Endodermal cell (in vitro differentiated cells): ENCODE measurements around the gene MINDY4. TPM values are rescaled to one million over a fixed set of nuclear protein-coding genes. Genes with fewer than 3 reads are reported as not detected.

Experiments used
- DNase-seq: peaks from one replicate; pipeline ENCODE4 v3.0.0-alpha.2; 2017
- H3K27ac ChIP-seq: 2 replicates; pipeline ENCODE4 v1.5.1; 2013; ENCODE audit warnings: mild to moderate bottlenecking, low read depth, low read length, moderate library complexity
- H3K27me3 ChIP-seq: 2 replicates; pipeline ENCODE4 v1.6.1; 2013; ENCODE audit warnings: mild to moderate bottlenecking, low read length, moderate library complexity; ENCODE audit not compliant: insufficient read depth, control insufficient read depth, poor library complexity, severe bottlenecking
- H3K36me3 ChIP-seq: 2 replicates; pipeline ENCODE4 v1.7.0; 2013; ENCODE audit warnings: mild to moderate bottlenecking, low read length, moderate library complexity; ENCODE audit not compliant: control insufficient read depth, insufficient read depth
- H3K4me1 ChIP-seq: one replicate; pipeline ENCODE4 v1.7.0; 2013; ENCODE audit warnings: low read length; ENCODE audit not compliant: control insufficient read depth, insufficient read depth
- H3K4me3 ChIP-seq: 2 replicates; pipeline ENCODE4 v1.5.1; 2013; ENCODE audit warnings: mild to moderate bottlenecking, low read length, moderate library complexity
- H3K9ac ChIP-seq: 2 replicates; pipeline ENCODE4 v1.6.1; 2013; ENCODE audit warnings: mild to moderate bottlenecking, low read length, moderate library complexity; ENCODE audit not compliant: poor library complexity, severe bottlenecking; ENCODE audit errors: extremely low read depth
- H3K9me3 ChIP-seq: 2 replicates; pipeline ENCODE4 v1.6.1; 2013; ENCODE audit warnings: mild to moderate bottlenecking, low read length, moderate library complexity; ENCODE audit not compliant: control insufficient read depth
- H3K27ac Mint-ChIP-seq: 2 replicates; pipeline ENCODE4 v1.8.0; 2020; ENCODE audit warnings: mixed read lengths
- H3K27me3 Mint-ChIP-seq: 2 replicates; pipeline ENCODE4 v1.8.0; 2021; ENCODE audit warnings: mild to moderate bottlenecking, mixed read lengths; ENCODE audit not compliant: insufficient read depth
- H3K36me3 Mint-ChIP-seq: 2 replicates; pipeline ENCODE4 v1.8.0; 2020; ENCODE audit warnings: low read depth, mixed read lengths
- H3K4me1 Mint-ChIP-seq: 2 replicates; pipeline ENCODE4 v1.8.0; 2020; ENCODE audit warnings: mixed read lengths
- H3K4me3 Mint-ChIP-seq: 2 replicates; pipeline ENCODE4 v1.8.0; 2020; ENCODE audit warnings: mild to moderate bottlenecking, moderate library complexity, mixed read lengths
- H3K9me3 Mint-ChIP-seq: 2 replicates; pipeline ENCODE4 v1.8.0; 2020; ENCODE audit warnings: mild to moderate bottlenecking, mixed read lengths
- WGBS, 2 experiments: methylation state at CpG; one replicate each; pipeline versions ENCODE4 v1.1.5 to v1.1.7; 2013; ENCODE audit warnings: missing lambda C conversion rate in 2 of 2, mixed read lengths in 1 of 2; ENCODE audit not compliant: insufficient coverage in 1 of 2, insufficient read length in 1 of 2; 5-methylcytosine and 5-hydroxymethylcytosine counted together
- total RNA-seq, 2 donors: library from RNA; stranded (reverse); fragmentation: NEBNext Ultra II Directional in 1 of 2; extraction: Animal tissue kit (Norgen Biotek cat#: 25700) in 1 of 2; gene quantifications; 2 replicates in 1 of 2; 3 replicates in 1 of 2; pipeline ENCODE4 v1.2.1, GENCODE V29; 2021
- TF ChIP-seq, protein P1 (sequence below): fragments of 200-600 bp; sonication (generic); conservative IDR thresholded peaks from 2 replicates; pipeline ENCODE4 v1.5.0; 2021; ENCODE audit warnings: antibody characterized with exemption, mild to moderate bottlenecking

Gene MINDY4
- total RNA-seq, 2 donors from 2014 or later: 7.2 to 8.1 TPM

DNA sequence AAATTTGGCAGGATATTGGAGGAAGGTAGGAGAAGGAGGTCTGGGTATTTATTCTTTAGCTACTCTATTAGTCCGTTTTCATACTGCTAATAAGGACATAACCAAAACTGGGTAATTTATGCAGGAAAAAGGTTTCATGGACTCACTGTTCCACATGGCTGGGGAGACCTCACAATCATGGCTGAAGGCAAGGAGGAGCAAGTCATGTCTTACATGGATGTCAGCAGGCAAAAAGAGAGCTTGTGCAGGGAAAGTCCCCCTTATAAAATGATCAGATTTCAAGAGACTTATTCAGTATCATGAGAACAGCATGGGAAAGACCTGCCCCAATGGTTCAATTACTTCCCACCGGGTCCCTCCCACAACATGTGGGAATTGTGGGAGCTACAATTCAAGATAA is 21.2 kb upstream of the MINDY4 start:
- H3K4me3 Mint-ChIP-seq: no peak overlapping the region
- peaks cover 5% of the 10 kb centered on the region for H3K9me3 Mint-ChIP-seq
- H3K4me1 Mint-ChIP-seq: peaks cover 7% of the 10 kb centered on the region
- Histone ChIP-seq H3K4me1 (peaks cover 5% of the 10 kb centered on the region), H3K4me3 (peak overlapping the region; percentile 35), H3K27me3 (no peaks in the 10 kb centered on the region), H3K36me3 (no peaks in the 10 kb centered on the region), H3K27ac (no peak overlapping the region), H3K9me3 (peaks cover 10% of the 10 kb centered on the region), H3K9ac (no peak overlapping the region)
- peaks cover 2% of the 10 kb centered on the region for H3K27me3 Mint-ChIP-seq
- TF ChIP-seq, protein P1, sequence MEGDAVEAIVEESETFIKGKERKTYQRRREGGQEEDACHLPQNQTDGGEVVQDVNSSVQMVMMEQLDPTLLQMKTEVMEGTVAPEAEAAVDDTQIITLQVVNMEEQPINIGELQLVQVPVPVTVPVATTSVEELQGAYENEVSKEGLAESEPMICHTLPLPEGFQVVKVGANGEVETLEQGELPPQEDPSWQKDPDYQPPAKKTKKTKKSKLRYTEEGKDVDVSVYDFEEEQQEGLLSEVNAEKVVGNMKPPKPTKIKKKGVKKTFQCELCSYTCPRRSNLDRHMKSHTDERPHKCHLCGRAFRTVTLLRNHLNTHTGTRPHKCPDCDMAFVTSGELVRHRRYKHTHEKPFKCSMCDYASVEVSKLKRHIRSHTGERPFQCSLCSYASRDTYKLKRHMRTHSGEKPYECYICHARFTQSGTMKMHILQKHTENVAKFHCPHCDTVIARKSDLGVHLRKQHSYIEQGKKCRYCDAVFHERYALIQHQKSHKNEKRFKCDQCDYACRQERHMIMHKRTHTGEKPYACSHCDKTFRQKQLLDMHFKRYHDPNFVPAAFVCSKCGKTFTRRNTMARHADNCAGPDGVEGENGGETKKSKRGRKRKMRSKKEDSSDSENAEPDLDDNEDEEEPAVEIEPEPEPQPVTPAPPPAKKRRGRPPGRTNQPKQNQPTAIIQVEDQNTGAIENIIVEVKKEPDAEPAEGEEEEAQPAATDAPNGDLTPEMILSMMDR: no peak
- 93 to 98% methylated on average over 2 of the region's 2 CpGs for WGBS, 2 experiments
- peaks cover 4% of the 10 kb centered on the region for H3K36me3 Mint-ChIP-seq
- DNase-seq: no peak
- no peak overlapping the region for H3K27ac Mint-ChIP-seq

DNA sequence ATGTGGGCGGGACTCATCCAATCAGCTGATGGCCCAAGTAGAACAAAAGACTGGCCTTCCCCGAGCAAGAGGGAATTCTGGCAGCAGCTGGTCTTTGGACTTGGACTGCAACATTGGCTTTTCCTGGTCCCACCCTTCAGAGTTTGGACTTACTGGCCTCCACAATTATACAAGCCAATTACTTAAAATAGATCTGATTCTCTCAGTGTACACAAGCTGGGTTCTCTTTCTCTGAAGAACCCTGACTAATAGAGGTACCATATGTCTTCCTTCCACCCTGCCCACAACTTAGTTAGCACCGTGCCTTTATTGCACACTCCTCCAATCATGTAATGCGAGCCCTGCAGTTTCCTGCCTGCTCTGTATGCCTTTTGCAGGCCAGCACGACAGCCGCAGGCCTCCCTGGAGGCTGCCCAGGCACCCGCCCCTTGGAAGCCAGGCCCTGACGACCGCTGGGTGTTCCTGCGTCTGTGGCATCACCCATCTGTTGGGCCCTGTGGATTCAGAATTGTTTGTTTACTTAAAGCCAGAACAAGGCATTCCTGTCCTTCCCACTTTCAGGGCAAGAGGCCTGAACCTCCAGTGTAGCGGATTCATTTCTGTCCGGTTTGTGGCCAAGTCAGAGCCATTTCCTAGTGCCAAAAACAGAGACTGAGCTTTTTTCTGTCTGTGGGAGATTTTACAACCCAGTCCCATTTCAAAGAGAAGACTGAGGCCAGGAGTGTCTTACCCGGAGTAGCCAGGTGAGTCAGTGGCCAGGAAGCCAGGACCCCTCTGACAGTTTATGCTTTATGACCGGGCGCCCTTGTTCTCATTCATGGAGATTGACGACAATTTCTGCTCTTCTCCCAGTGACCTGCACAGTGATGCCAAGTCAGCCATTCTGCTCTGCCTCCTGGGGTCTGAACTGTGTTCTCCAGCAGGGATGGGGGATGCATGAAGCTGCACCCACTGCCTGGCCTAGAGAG is 20.2 kb upstream of the MINDY4 start:
- DNase-seq: peak; percentile 38
- H3K4me3 ChIP-seq: peak overlapping the region; percentile 35
- no peak overlapping the region for H3K27ac ChIP-seq
- 79 to 91% methylated on average over 16 of the region's 16 CpGs for WGBS, 2 experiments
- TF ChIP-seq, protein P1: no peak
- peaks cover 10% of the 10 kb centered on the region for H3K9me3 ChIP-seq
- peaks cover 5% of the 10 kb centered on the region for H3K9me3 Mint-ChIP-seq
- no peak overlapping the region for H3K4me3 Mint-ChIP-seq
- H3K4me1 ChIP-seq: peaks cover 5% of the 10 kb centered on the region
- H3K36me3 Mint-ChIP-seq: peaks cover 4% of the 10 kb centered on the region
- peaks cover 7% of the 10 kb centered on the region for H3K4me1 Mint-ChIP-seq
- no peak overlapping the region for H3K9ac ChIP-seq
- H3K27ac Mint-ChIP-seq: no peak overlapping the region
- peaks cover 2% of the 10 kb centered on the region for H3K27me3 Mint-ChIP-seq
- H3K36me3 ChIP-seq: no peaks in the 10 kb centered on the region
- no peaks in the 10 kb centered on the region for H3K27me3 ChIP-seq

DNA sequence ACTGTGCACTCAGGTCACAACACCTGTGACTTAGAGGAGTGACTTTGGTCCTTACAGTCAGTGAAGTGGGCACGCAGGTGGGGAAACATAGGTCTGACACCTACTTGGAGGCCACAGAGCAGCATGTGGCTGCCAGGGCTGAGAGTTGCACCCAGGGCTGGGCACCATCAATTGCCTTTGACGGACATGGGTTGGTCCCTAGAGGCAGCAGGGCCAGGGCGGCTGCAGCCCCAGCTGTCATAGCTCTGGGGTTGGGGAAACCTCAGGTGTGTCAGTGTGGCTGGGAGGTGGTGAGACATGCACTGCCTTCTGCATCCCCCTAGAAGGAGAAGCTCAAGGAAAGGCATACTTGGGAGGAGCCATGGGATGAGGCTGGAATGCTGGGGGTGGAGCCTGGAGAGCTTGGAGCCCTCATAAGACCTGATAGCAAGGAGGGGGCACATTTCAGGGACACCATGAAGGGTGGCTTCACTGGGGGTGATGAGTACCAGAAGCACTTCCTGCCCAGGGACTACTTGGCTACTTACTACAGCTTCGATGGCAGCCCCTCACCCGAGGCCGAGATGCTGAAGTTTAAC is 19.4 kb upstream of the MINDY4 start, which contains the start of gene INMT:
INMT (plus strand) TSS at position 440 of the 578 bp plus-strand sequence; CDS start at position 456, 16 bp downstream.
- H3K4me1 Mint-ChIP-seq: peaks cover 7% of the 10 kb centered on the region
- peak within 1 kb of the TSS; percentile 35 for H3K4me3 ChIP-seq
- TF ChIP-seq, protein P1: no peak
- peaks cover 5% of the 10 kb centered on the region for H3K4me1 ChIP-seq
- H3K27me3 ChIP-seq: no peaks in the 10 kb centered on the region
- DNase-seq: peak; percentile 42
- no peak within 1 kb of the TSS for H3K9ac ChIP-seq
- no peaks in the 10 kb centered on the region for H3K36me3 ChIP-seq
- no peak within 1 kb of the TSS for H3K27ac ChIP-seq
- peaks cover 10% of the 10 kb centered on the region for H3K9me3 ChIP-seq
- H3K27me3 Mint-ChIP-seq: peaks cover 2% of the 10 kb centered on the region
- peaks cover 5% of the 10 kb centered on the region for H3K9me3 Mint-ChIP-seq
- no peak within 1 kb of the TSS for H3K4me3 Mint-ChIP-seq
- H3K27ac Mint-ChIP-seq: no peak within 1 kb of the TSS
- H3K36me3 Mint-ChIP-seq: peaks cover 4% of the 10 kb centered on the region
- 80 to 93% methylated on average over 3 to 6 of the region's 6 CpGs for WGBS, 2 experiments
